ENCODE measurements around the gene FOXR1.

DNA sequence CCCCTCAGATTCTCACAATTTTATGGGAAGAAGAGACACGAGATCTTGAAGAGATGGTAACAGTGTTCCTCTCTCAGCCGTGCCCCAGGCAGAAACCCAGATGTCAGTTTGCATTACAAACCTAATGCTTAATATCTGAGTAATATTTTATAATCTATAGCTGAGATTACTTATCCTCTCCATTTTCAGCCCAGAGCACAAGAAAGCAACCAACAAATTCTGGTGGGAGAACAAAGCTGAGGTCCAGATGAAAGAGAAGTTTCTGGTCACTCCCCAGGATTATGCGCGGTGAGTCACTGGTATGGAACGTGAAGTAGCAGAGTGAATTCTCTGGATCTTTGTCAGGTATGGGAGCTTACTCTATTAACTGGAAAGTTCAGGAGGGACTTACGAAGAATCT lies 27.3 kb downstream of the FOXR1 start:
- TF ChIP-seq ESRRA (CRISPR knock-in tag; IDR thresholded peaks at IDR 0.05; ENCODE audit: borderline replicate concordance) (no peak), JUN (CRISPR knock-in tag; IDR thresholded peaks at IDR 0.05) (no peak), SP1 (CRISPR knock-in tag; conservative IDR thresholded peaks at IDR 0.05) (no peak), SOX15 (CRISPR knock-in tag; IDR thresholded peaks at IDR 0.05) (no peak), SMAD3 (CRISPR knock-in tag; IDR thresholded peaks at IDR 0.05; ENCODE audit: borderline replicate concordance) (no peak)
- TF ChIP-seq, protein P1, sequence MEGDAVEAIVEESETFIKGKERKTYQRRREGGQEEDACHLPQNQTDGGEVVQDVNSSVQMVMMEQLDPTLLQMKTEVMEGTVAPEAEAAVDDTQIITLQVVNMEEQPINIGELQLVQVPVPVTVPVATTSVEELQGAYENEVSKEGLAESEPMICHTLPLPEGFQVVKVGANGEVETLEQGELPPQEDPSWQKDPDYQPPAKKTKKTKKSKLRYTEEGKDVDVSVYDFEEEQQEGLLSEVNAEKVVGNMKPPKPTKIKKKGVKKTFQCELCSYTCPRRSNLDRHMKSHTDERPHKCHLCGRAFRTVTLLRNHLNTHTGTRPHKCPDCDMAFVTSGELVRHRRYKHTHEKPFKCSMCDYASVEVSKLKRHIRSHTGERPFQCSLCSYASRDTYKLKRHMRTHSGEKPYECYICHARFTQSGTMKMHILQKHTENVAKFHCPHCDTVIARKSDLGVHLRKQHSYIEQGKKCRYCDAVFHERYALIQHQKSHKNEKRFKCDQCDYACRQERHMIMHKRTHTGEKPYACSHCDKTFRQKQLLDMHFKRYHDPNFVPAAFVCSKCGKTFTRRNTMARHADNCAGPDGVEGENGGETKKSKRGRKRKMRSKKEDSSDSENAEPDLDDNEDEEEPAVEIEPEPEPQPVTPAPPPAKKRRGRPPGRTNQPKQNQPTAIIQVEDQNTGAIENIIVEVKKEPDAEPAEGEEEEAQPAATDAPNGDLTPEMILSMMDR (IDR thresholded peaks at IDR 0.05), result no peak
- TF ChIP-seq, protein P2, sequence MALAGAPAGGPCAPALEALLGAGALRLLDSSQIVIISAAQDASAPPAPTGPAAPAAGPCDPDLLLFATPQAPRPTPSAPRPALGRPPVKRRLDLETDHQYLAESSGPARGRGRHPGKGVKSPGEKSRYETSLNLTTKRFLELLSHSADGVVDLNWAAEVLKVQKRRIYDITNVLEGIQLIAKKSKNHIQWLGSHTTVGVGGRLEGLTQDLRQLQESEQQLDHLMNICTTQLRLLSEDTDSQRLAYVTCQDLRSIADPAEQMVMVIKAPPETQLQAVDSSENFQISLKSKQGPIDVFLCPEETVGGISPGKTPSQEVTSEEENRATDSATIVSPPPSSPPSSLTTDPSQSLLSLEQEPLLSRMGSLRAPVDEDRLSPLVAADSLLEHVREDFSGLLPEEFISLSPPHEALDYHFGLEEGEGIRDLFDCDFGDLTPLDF (CRISPR knock-in tag; IDR thresholded peaks at IDR 0.05), result no peak
- TF ChIP-seq, protein P3, sequence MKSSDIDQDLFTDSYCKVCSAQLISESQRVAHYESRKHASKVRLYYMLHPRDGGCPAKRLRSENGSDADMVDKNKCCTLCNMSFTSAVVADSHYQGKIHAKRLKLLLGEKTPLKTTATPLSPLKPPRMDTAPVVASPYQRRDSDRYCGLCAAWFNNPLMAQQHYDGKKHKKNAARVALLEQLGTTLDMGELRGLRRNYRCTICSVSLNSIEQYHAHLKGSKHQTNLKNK (CRISPR knock-in tag; IDR thresholded peaks at IDR 0.05), result no peak
- TF ChIP-seq, protein P4, sequence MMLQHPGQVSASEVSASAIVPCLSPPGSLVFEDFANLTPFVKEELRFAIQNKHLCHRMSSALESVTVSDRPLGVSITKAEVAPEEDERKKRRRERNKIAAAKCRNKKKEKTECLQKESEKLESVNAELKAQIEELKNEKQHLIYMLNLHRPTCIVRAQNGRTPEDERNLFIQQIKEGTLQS (CRISPR knock-in tag; conservative IDR thresholded peaks at IDR 0.05), result no peak
- TF ChIP-seq, protein P5, sequence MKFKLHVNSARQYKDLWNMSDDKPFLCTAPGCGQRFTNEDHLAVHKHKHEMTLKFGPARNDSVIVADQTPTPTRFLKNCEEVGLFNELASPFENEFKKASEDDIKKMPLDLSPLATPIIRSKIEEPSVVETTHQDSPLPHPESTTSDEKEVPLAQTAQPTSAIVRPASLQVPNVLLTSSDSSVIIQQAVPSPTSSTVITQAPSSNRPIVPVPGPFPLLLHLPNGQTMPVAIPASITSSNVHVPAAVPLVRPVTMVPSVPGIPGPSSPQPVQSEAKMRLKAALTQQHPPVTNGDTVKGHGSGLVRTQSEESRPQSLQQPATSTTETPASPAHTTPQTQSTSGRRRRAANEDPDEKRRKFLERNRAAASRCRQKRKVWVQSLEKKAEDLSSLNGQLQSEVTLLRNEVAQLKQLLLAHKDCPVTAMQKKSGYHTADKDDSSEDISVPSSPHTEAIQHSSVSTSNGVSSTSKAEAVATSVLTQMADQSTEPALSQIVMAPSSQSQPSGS (CRISPR knock-in tag; IDR thresholded peaks at IDR 0.05; ENCODE audit: borderline replicate concordance, low read depth), result no peak

All from WTC11 (cell line).